ENCODE results near the gene CCDC92B.

Gene CCDC92B

GRCh38 chr17:2718150-2718938 is 31.1 kb downstream of the CCDC92B start:
- no peak for DNase-seq

DNA sequence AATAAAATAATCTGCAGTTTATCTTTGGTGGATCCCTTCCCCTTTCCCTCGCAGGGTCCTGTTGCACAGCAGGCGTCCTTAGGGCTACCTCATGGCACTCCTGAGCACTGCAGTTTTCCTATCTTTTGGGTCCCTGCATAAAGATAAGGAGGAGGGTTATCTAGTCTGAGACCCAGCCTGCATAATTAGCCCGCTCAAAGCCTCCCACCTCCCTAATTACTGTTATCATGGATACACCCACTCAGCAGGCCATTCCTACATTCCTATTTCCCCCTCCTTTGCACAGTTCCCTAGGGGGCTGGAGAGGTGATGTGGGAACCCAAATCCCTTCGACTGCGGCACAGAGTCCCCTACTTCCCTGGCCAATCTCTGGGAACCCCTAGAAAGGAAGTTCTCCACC is 32.8 kb downstream of the CCDC92B start:
- DNase-seq = no peak

DNA sequence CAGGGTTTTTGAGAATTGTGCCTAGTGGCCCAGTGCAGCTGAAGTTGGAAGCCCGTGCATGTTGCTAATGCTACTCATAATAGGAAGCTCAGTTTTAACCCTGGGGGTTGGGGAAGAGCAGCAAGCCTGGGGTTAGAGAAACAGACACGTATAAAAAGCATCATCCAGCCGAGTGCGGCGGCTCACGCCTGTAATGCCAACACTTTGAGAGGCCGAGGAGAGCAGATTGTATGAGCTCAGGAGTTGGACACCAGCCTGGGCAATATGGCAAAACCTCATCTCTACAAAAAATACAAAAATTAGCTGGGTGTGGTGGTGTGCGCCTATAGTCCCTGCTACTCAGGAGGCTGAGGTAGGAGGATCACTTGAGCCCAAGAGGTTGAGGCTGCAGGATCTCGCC is 35.6 kb downstream of the CCDC92B start:
- no peak for DNase-seq

GRCh38 chr17:2712300-2713043 is 37.0 kb downstream of the CCDC92B start:
- no peak for DNase-seq

DNA sequence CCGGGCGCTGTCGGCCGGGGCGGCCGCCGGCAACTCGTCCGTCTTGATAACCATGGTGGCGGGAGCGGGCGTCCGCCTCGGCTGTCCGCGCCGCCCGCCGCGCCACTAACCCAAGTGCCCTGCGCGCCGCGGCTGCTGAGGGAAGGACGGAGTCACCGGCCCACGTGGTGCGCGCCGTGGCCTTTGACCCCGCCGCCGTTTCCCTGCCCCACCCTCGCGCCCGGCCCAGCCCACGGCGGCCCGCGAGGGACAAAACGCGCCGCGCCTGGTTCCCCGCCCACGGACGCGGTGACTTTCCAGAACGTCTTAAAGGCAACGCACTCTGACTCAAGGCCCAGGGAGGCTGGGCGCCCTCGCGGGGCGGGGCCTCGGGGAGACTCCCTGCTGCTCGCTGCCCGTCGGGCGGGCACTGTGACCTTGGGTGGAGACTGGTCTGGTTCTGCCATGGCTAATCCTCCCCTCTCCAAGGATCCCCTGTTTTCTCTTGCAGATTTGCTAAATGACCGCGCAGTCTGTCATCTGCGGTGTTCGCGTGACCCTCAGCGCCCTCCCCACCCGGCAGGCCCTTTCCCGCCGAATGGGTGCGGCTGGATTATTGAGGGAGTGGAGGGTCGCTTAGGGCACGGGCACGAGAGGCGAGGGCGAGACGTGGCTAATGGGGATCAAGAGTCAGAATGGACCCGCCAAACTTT is 37.7 kb downstream of the CCDC92B start, which contains the start of gene CLUH:
CLUH (minus strand) TSS at position 157 of the 692 bp plus-strand sequence; CDS start at position 54, 103 bp downstream.
- DNase-seq = peak; percentile 78

GRCh38 chr17:2710803-2711607 is 38.4 kb downstream of the CCDC92B start:
- DNase-seq = no peak

- no peak for DNase-seq
Measured at GRCh38 chr17:2710071-2710802, 39.2 kb downstream of the CCDC92B start.

DNA sequence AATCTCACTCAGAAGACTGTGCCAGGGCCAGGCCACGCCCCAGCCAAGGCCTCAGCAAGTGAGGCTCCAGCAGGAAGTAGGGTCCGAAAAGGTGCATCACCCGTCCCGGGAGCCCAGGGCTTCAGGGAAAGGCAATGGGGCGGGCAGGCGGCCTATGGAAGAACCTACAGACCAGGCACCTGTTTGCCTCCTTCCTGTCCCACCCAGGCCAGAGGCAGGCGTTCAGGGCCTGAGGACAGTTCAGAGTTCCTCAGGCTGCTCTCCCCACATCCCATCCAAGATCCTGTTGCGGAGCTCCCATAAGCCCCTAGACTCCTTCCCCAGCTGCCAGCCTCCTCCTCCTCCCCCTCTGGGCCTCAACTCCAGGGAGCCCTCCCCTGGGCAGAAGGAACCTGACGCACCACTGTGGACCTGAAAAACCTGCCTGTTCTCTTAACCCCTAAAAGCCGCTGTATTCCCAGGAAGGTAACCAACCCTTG is 40.2 kb downstream of the CCDC92B start:
- DNase-seq = no peak

GRCh38 chr17:2708585-2709182 is 40.8 kb downstream of the CCDC92B start:
- no peak for DNase-seq

DNA sequence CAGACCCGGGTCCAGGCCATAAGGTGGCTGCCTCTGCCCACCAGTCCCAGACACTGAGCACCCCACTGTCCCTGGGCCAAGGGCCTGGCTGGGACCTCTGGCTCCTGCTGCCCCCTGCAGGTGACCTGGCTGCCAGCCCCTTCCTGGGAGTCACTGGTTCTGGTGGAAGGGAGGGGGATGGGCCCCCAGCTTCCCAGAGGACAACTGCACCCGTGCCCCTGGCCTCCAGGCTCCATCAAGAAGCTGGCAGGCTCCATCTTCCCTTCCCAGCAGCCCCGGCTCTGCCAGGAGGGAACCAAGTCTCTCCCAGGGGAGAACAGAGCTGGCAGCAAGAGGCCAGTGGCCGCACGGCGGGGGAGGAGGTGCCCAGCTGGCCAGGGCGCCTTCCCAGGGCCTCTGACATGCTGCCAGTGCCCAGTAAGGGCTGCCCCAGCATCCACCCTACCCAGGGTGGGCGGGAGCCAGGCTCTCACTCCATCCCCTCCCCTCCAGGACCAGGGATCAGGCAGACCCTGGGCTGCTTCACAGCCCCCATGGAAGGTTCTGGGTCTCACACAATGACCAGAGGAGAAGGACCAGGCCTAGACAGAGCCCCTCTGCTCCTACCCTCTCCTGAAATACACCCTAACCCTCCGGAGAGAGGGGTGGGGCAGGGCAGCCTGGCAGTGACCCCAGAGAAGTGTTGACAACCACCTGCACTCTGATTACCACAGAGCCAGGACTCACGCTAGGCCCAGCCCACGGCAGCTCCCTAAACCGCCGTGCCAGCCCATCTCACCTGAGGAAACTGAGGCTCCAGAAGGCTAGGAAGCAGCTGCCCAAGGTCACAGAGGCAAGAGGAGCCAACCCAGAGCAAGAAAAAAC is 41.5 kb downstream of the CCDC92B start:
- no peak for DNase-seq

GRCh38 chr17:2706911-2707510 is 42.4 kb downstream of the CCDC92B start:
- DNase-seq = no peak

GRCh38 chr17:2705888-2706795 is 43.3 kb downstream of the CCDC92B start:
- DNase-seq = no peak

GRCh38 chr17:2705263-2705662 is 44.2 kb downstream of the CCDC92B start:
- DNase-seq = no peak

DNA sequence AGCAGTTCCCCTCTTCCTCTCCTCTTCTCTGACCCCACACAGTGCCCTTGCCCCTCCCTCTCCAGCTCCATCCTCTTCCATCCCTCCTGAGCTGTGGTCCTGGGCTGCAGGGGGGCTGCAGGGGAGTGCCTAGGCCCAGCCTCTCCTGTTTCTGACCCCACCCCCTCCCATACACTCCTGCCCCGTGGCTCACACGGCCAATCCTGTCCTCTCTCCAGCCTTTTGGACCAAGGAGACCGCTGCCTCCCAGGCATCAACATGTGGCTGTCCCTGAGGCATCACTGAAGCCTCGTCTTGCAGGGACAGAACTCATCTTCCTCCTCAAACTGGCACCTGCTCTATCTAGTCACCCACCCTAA is 44.6 kb downstream of the CCDC92B start:
- DNase-seq = no peak

GRCh38 chr17:2704031-2704889 is 45.2 kb downstream of the CCDC92B start:
- DNase-seq = no peak

DNA sequence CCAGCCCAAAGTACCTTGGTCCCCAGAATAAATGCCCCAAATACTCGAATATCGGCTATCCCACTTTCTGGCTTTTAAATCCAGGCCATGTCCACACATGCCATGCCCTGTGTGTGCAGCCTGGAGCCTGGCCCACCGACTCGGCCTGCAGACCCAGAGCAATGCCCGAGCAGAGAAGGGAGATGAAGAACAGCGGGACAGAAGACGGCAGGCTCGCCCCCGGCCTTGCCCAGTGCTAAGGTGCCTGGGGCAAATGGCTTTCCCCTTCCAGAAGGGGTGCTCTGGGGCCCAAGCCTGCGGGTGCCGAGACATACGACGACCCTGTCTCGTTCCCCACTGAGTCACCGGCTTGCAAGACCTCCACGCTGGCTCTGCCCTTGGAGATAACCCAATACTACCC is 45.8 kb downstream of the CCDC92B start:
- no peak for DNase-seq

DNA sequence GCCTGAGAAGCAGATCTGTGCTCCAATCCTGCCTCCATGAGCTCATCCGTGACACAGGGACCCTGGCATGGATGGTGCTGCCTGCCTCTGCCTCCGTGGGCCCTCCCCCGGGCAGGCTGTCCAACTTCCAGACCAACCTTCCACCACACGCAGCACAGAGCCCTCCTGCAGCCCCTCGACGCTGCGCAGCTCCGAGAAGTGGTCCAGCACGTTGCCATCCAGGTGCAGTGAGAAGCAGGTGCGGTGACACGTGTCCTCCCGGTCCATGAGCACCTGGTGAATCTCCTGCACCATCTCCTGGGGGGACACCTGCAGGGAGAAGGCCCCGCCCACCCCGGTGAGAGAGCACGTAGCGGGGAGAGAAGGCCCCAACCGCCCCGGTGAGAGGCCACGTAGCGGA is 46.3 kb downstream of the CCDC92B start:
- DNase-seq = no peak

Measured in NCI-H774 (cell line).